ENCODE data around the gene SPOCK1.
"Not testable (repeated sequence)": the region's sequence is repeated elsewhere in the genome, so short reads cannot be mapped to it uniquely, and the experiment has no call there.

The SPOCK1 gene

DNA sequence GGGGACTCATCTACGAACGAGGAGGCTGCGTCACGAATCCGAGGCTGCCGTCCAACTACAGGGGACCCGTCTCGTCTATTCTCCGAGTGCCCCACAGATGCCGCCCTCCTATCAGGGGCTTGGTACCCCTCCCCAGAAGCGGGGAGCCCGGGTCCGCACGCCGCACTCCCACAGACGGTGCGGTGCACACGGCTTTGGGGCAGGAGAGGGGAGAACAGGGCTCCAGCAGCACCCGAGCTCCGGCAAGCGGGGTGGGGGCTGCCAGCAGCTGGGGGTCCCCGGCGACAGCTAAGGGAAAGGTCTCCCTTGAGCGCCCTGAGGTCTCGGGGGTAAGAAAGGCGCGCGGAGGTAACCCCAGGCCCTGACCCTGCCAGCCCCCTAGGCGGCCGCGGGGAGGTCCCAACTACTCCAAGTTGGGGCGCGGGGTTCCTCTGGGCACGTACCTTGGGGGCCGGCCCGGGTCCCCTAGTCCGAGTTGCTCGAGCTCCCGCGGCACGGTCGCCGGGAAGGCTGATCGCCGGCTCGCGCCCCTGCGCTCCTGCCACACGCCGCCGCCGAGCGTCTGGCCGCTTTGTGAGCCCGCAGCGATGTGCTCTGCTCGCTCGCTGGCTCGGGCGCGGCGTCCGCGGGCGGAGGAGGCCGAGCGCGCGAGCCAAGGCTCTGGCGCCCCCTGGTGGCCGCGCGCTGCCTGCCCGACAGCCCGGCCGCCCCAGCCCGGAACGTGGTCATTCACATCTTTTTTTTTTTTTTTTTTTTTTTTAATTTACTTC, at the start of gene SPOCK1:
Gene SPOCK1, minus strand, starts transcription at position 591 of the 770 bp plus-strand sequence.
- intact Hi-C loops (cut with DNase I; ENCODE audit: low total_unique reads): loop anchor here (5.0 to 10.0 kb wide), 2 partner anchors 177 to 694 kb away; no protein-coding TSS in a partner anchor
- H3K27ac ChIP-seq: peak within 1 kb of the TSS; percentile 62

DNA sequence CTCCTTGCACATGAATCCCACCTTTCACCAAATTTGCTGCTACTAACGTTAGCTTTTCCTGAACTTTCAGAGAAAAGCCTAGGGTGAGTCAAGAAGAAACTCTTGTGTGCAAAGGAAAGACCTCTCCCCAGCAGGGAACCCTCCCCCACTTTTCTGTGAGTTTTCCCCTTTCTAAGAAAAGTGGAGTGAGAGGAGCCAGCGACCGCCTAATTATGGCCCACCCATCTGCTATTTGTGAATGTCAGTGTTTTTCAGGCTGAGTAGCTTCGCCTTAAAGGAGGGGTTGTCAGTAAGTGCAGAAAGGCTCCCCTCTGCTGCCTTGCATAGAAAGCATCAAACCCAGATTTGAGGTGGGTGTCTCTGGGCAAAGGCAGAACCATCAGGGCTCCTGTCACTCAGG, 46.8 kb upstream of the SPOCK1 start:
- intact Hi-C loops (cut with DNase I; ENCODE audit: low total_unique reads): no loop called here
- H3K9me3 ChIP-seq: no peaks in the 10 kb centered on the region
- TF ChIP-seq, protein P1, sequence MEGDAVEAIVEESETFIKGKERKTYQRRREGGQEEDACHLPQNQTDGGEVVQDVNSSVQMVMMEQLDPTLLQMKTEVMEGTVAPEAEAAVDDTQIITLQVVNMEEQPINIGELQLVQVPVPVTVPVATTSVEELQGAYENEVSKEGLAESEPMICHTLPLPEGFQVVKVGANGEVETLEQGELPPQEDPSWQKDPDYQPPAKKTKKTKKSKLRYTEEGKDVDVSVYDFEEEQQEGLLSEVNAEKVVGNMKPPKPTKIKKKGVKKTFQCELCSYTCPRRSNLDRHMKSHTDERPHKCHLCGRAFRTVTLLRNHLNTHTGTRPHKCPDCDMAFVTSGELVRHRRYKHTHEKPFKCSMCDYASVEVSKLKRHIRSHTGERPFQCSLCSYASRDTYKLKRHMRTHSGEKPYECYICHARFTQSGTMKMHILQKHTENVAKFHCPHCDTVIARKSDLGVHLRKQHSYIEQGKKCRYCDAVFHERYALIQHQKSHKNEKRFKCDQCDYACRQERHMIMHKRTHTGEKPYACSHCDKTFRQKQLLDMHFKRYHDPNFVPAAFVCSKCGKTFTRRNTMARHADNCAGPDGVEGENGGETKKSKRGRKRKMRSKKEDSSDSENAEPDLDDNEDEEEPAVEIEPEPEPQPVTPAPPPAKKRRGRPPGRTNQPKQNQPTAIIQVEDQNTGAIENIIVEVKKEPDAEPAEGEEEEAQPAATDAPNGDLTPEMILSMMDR (IDR thresholded peaks at IDR 0.05): no peak

More for the DNA sequence above, at the start of gene SPOCK1:
- no peaks in the 10 kb centered on the region for H3K36me3 ChIP-seq
- H3K9me3 ChIP-seq: no peaks in the 10 kb centered on the region
- H3K4me1 ChIP-seq: peaks cover 0 to 18% (median 11%) of the 10 kb centered on the region in 4 donors
- H3K27me3 ChIP-seq: peaks cover 0 to 7% of the 10 kb centered on the region in 2 donors
- peak; percentile 60 to 81 for DNase-seq
- TF ChIP-seq, protein P1 (IDR thresholded peaks at IDR 0.05): peak; percentile 66 to 88
- peak within 1 kb of the TSS; percentile 60 to 75 for H3K4me3 ChIP-seq

DNA sequence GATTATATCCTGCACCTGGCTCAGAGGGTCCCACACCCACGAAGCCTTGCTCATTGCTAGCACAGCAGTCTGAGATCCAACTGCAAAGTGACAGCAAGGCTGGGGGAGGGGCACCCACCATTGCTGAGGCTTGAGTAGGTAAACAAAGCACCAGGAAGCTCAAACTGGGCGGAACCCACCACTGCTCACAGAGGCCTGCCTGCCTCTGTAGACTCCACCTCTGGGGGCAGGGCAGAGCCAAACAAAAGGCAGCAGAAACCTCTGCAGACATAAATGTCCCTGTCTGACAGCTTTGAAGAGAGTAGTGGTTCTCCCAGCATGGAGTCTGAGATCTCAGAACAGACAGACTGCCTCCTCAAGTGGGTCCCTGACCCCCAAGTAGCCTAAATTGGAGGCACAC, 36.3 kb upstream of the SPOCK1 start:
- intact Hi-C loops (cut with DNase I; ENCODE audit: low total_unique reads): not testable (repeated sequence)

More for the DNA sequence above, 46.8 kb upstream of the SPOCK1 start:
- Histone ChIP-seq H3K27me3 (no peaks in the 10 kb centered on the region), H3K27ac (no peak overlapping the region), H3K4me3 (no peak overlapping the region), H3K4me1 (no peaks in the 10 kb centered on the region), H3K36me3 (no peaks in the 10 kb centered on the region)
- no peak for DNase-seq

DNA sequence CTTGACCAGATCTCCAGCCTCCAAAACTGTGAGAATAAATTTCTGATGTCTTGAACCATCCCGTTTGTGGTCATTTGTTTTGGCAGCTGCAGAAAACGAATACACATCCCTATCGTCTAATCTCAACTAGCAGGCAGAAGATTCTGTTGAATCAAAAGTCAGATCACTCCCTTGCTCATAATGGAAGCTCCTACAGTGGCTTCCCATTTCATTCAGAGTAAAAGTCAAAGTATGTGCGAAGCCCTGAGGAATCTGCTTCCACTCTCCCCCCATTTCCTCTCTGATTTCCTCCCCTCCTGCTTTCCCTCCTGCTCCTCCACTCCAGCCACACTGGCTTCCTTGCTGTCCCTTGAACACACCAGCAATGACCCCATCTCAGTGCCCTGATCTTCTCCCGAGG, 34.8 kb upstream of the SPOCK1 start:
- H3K4me3 ChIP-seq: no peak overlapping the region
- intact Hi-C loops (cut with DNase I; ENCODE audit: low total_unique reads): no loop called here
- TF ChIP-seq, protein P1 (IDR thresholded peaks at IDR 0.05): no peak

More for the DNA sequence above, 36.3 kb upstream of the SPOCK1 start:
- H3K36me3 ChIP-seq, H3K4me1 ChIP-seq, H3K27me3 ChIP-seq, H3K4me3 ChIP-seq, DNase-seq, H3K9me3 ChIP-seq, H3K27ac ChIP-seq: not testable (repeated sequence)

GRCh38 chr5:137531266-137531665, 32.1 kb upstream of the SPOCK1 start:
- DNase-seq: no peak
- H3K27me3 ChIP-seq: no peaks in the 10 kb centered on the region
- H3K36me3 ChIP-seq: no peaks in the 10 kb centered on the region
- no peaks in the 10 kb centered on the region for H3K9me3 ChIP-seq
- H3K27ac ChIP-seq: no peak overlapping the region
- H3K4me1 ChIP-seq: no peaks in the 10 kb centered on the region
- intact Hi-C loops (cut with DNase I; ENCODE audit: low total_unique reads): no loop called here
- TF ChIP-seq, protein P1 (IDR thresholded peaks at IDR 0.05): no peak
- no peak overlapping the region for H3K4me3 ChIP-seq

More for the DNA sequence above, 34.8 kb upstream of the SPOCK1 start:
- no peak for DNase-seq
- Histone ChIP-seq H3K27me3 (no peaks in the 10 kb centered on the region), H3K27ac (no peak overlapping the region), H3K9me3 (no peaks in the 10 kb centered on the region), H3K4me1 (no peaks in the 10 kb centered on the region), H3K36me3 (no peaks in the 10 kb centered on the region)

- intact Hi-C loops (cut with DNase I; ENCODE audit: low total_unique reads): no loop called here
- Histone ChIP-seq H3K4me3 (no peak overlapping the region), H3K4me1 (peaks cover 0 to 18% (median 8%) of the 10 kb centered on the region in 4 donors), H3K9me3 (no peaks in the 10 kb centered on the region), H3K27me3 (no peaks in the 10 kb centered on the region), H3K27ac (peak overlapping the region; percentile 51 to 52), H3K36me3 (no peaks in the 10 kb centered on the region)
- no peak for DNase-seq
- TF ChIP-seq, protein P1 (IDR thresholded peaks at IDR 0.05): no peak
Measured at GRCh38 chr5:137521246-137521645, 22.1 kb upstream of the SPOCK1 start.

All from tibial artery (tissue), 4 donors.